ENCODE measurements around the gene UBE2J2. TPM values are rescaled to one million over a fixed set of nuclear protein-coding genes. Genes with fewer than 3 reads are reported as not detected.

Gene UBE2J2
- total and polyA plus RNA-seq, 2 of the 13 experiments (the other 11 are each of a cell fraction or from before 2014, with no cell fraction given), result 25.4 to 29.4 TPM

DNA sequence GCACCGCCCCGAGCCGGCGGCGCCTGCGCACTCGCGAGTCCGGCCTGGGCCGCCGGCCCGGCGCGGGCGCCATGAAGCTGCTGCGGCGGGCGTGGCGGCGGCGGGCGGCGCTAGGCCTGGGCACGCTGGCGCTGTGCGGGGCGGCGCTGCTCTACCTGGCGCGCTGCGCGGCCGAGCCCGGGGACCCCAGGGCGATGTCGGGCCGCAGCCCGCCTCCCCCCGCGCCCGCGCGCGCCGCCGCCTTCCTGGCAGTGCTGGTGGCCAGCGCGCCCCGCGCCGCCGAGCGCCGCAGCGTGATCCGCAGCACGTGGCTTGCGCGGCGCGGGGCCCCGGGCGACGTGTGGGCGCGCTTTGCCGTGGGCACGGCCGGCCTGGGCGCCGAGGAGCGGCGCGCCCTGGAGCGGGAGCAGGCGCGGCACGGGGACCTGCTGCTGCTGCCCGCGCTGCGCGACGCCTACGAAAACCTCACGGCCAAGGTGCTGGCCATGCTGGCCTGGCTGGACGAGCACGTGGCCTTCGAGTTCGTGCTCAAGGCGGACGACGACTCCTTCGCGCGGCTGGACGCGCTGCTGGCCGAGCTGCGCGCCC lies 41.4 kb downstream of the UBE2J2 start, which contains the start of gene B3GALT6:
Gene B3GALT6 (plus strand): TSS at position 30 of the 588 bp plus-strand sequence. CDS start 42 bp downstream, at position 72.
- ChIA-PET CTCF (ENCODE audit: low intra/inter-chr PET ratio, low total read pairs) (interaction anchor here (0.8 kb wide), 1 partner anchor 110 kb away, joined by 3 read pairs; no protein-coding TSS in a partner anchor), POLR2A (interaction anchor here (1.1 to 2.7 kb wide), 3 partner anchors 64 to 108 kb away, joined by 3 to 25 read pairs (median 3); no protein-coding TSS in a partner anchor)
- in situ Hi-C loops (cut with HindIII; ENCODE audit: extremely low pct_ligation_motif_present, low pct_unique_long_range_greater_than_20kb) (no loop called here), intact Hi-C loops (cut with micrococcal nuclease; ENCODE audit: unreplicated experiment) (loop anchor here (5.0 to 10.0 kb wide), 3 partner anchors 58 to 228 kb away; partner anchors contain the start of genes HES4 and TTLL10)
- Histone ChIP-seq H3K4me1 (ENCODE audit: insufficient read depth, low read length) (peaks cover 65% of the 10 kb centered on the region), H3K27me3 (ENCODE audit: control insufficient read depth in 1 of 2, insufficient read depth in 2 of 2, low read length in 2 of 2) (no peaks in the 10 kb centered on the region; a peak in 2 of 5 replicates), H3K4me2 (ENCODE audit: low read depth, low read length) (peak within 1 kb of the TSS; percentile 85), H4K20me1 (ENCODE audit: insufficient read depth, low read length) (no peaks in the 10 kb centered on the region), H3K9ac (ENCODE audit: insufficient read depth, low read depth, low read length) (peak within 1 kb of the TSS; percentile 98), H3K9me3 (ENCODE audit: low read length) (no peaks in the 10 kb centered on the region), H3K36me3 (replicated peaks in 1 of 2; ENCODE audit: control insufficient read depth in 1 of 2, insufficient read depth in 2 of 2, low read length in 2 of 2) (peaks cover 9 to 16% of the 10 kb centered on the region in 2 experiments; a peak in 4 of 5 replicates), H3K79me2 (ENCODE audit: insufficient read depth, low read length) (peaks cover 37% of the 10 kb centered on the region), H2AFZ (ENCODE audit: low read length) (no peak within 1 kb of the TSS), H3K4me3 (replicated peaks in 1 of 3; ENCODE audit: insufficient read depth in 1 of 3, low read depth in 2 of 3, low read length in 3 of 3) (peak within 1 kb of the TSS; percentile 73 to 93 (median 91)), H3K27ac (ENCODE audit: extremely low read length, insufficient read depth, low read length) (peak within 1 kb of the TSS; percentile 88)
- no TSS peak for BruUV-seq (replicated peaks)
- DNase-seq (ENCODE audit: low spot score) (no peak), FAIRE-seq (no peak), ATAC-seq (no peak)
- WGBS (ENCODE audit: low lambda C conversion rate), result 69% methylated on average over 16 of the region's 100 CpGs
- TF ChIP-seq, protein P1, sequence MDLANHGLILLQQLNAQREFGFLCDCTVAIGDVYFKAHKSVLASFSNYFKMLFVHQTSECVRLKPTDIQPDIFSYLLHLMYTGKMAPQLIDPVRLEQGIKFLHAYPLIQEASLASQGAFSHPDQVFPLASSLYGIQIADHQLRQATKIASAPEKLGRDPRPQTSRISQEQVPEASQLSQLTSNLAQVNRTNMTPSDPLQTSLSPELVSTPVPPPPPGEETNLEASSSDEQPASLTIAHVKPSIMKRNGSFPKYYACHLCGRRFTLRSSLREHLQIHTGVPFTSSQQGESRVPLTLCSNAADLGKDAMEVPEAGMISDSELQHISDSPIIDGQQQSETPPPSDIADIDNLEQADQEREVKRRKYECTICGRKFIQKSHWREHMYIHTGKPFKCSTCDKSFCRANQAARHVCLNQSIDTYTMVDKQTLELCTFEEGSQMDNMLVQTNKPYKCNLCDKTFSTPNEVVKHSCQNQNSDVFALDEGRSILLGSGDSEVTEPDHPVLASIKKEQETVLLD (CRISPR knock-in tag; IDR thresholded peaks at IDR 0.05; ENCODE audit: low read depth), result 0 out of 2 replicates have a peak, but pooled peaks have one; percentile 38
- TF ChIP-seq GPN1 (CRISPR knock-in tag; IDR thresholded peaks at IDR 0.05; ENCODE audit: borderline replicate concordance) (no peak), HOXA3 (CRISPR knock-in tag; IDR thresholded peaks at IDR 0.05) (no peak), ARNT2 (CRISPR knock-in tag; IDR thresholded peaks at IDR 0.05; ENCODE audit: low read depth) (peak; percentile 20; the same call in 1 of the 2 replicates), HDAC6 (IDR thresholded peaks at IDR 0.05; ENCODE audit: low read depth, low read length) (no peak), ZNF30 (CRISPR knock-in tag; IDR thresholded peaks at IDR 0.05) (no peak), SPEN (CRISPR knock-in tag; IDR thresholded peaks at IDR 0.05; ENCODE audit: low read depth) (no peak), KAT8 (CRISPR knock-in tag; IDR thresholded peaks at IDR 0.05) (no peak), PITX1 (CRISPR knock-in tag; IDR thresholded peaks at IDR 0.05) (no peak), PRMT3 (CRISPR knock-in tag; IDR thresholded peaks at IDR 0.05; ENCODE audit: borderline replicate concordance, low read depth) (0 out of 2 replicates have a peak, but pooled peaks have one; percentile 63), SAFB2 (CRISPR knock-in tag; IDR thresholded peaks at IDR 0.05; ENCODE audit: borderline replicate concordance, low read depth) (no peak), MXI1 (IDR thresholded peaks at IDR 0.05; ENCODE audit: borderline replicate concordance, low read depth, low read length) (0 out of 3 replicates have a peak, but pooled peaks have one; percentile 2), ZMYM4 (CRISPR knock-in tag; IDR thresholded peaks at IDR 0.05) (0 out of 2 replicates have a peak, but pooled peaks have one; percentile 4), TCF7 (IDR thresholded peaks at IDR 0.05; ENCODE audit: low read depth) (no peak), SATB2 (CRISPR knock-in tag; IDR thresholded peaks at IDR 0.05) (no peak)
- TF ChIP-seq, protein P2, sequence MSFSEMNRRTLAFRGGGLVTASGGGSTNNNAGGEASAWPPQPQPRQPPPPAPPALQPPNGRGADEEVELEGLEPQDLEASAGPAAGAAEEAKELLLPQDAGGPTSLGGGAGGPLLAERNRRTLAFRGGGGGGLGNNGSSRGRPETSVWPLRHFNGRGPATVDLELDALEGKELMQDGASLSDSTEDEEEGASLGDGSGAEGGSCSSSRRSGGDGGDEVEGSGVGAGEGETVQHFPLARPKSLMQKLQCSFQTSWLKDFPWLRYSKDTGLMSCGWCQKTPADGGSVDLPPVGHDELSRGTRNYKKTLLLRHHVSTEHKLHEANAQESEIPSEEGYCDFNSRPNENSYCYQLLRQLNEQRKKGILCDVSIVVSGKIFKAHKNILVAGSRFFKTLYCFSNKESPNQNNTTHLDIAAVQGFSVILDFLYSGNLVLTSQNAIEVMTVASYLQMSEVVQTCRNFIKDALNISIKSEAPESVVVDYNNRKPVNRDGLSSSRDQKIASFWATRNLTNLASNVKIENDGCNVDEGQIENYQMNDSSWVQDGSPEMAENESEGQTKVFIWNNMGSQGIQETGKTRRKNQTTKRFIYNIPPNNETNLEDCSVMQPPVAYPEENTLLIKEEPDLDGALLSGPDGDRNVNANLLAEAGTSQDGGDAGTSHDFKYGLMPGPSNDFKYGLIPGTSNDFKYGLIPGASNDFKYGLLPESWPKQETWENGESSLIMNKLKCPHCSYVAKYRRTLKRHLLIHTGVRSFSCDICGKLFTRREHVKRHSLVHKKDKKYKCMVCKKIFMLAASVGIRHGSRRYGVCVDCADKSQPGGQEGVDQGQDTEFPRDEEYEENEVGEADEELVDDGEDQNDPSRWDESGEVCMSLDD (CRISPR knock-in tag; IDR thresholded peaks at IDR 0.05; ENCODE audit: borderline replicate concordance), result no peak
- TF ChIP-seq, protein P3, sequence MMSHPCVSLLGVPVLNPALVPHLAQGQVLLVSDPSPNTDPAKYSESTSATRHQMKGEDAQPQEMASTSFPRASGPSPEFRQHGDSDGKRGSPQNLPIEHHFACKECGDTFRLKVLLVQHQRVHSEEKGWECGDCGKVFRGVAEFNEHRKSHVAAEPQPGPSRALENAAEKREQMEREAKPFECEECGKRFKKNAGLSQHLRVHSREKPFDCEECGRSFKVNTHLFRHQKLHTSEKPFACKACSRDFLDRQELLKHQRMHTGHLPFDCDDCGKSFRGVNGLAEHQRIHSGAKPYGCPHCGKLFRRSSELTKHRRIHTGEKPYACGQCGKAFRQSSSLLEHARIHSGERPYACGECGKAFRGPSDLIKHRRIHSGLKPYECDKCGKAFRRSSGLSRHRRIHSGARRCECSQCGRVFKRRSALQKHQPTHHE (CRISPR knock-in tag; IDR thresholded peaks at IDR 0.05; ENCODE audit: borderline replicate concordance), result no peak
- TF ChIP-seq, protein P4, sequence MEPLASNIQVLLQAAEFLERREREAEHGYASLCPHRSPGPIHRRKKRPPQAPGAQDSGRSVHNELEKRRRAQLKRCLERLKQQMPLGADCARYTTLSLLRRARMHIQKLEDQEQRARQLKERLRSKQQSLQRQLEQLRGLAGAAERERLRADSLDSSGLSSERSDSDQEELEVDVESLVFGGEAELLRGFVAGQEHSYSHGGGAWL (CRISPR knock-in tag; IDR thresholded peaks at IDR 0.05), result no peak

Measured in HepG2 (cell line).